Astrocyte (in vitro differentiated cells and primary cell): Measurements from ENCODE around the gene C21orf58.

Experiments used
- CTCF ChIP-seq: IDR thresholded peaks from 2 replicates; pipeline ENCODE4 v1.5.1; 2011; ENCODE audit warnings: low read depth, mild to moderate bottlenecking, inconsistent platforms, low read length, moderate library complexity; ENCODE audit not compliant: insufficient read depth
- EZH2 ChIP-seq: IDR thresholded peaks from 2 replicates; pipeline ENCODE4 v1.6.1; 2012; ENCODE audit warnings: mild to moderate bottlenecking, low read length, inconsistent platforms; ENCODE audit not compliant: insufficient read depth

- no peak for TF ChIP-seq CTCF
- no peak for TF ChIP-seq EZH2
These were observed 46.0 kb upstream of the C21orf58 start for GRCh38 chr21:46369520-46370235.
